SH-SY5Y (cell line): ENCODE data around the gene AK4.

Experiments used
- GATA2 ChIP-seq: IDR thresholded peaks from 2 replicates; pipeline ENCODE4 v1.6.1; 2011; ENCODE audit warnings: mild to moderate bottlenecking, low read depth, low read length
- GATA3 ChIP-seq: IDR thresholded peaks from 2 replicates; pipeline ENCODE4 v1.6.1; 2011; ENCODE audit warnings: low read depth, mild to moderate bottlenecking, low read length, moderate library complexity

DNA sequence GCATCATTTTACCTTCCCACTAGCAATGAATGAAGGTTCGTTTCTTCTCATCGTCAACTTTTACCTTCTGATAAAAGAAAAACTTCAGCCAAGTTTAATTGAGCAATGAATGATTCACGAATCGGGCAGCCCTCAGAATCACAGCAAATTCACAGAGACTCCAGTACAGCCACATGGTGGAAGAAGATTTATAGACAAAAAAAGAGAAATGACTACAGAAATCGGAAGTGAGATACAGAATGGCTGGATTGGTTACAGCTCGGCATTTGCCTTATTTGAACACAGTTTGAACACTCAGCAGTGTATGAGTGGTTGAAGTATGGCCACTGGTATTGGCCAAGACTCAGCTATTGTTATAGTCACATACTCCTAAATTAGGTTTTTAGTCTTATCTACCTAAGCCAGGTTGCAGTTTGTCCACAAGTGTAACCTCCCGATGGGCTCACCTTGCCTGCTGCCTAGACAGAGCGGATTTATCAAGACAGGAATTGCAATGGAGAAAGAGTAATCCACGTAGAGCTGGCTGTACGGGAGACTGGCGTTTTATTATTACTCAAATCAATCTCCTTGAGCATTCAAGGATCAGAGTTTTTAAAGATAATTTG, 15.3 kb downstream of the AK4 start:
- TF ChIP-seq GATA2 (no peak), GATA3 (no peak)
